ENCODE data around the gene DNAJC18.

DNA sequence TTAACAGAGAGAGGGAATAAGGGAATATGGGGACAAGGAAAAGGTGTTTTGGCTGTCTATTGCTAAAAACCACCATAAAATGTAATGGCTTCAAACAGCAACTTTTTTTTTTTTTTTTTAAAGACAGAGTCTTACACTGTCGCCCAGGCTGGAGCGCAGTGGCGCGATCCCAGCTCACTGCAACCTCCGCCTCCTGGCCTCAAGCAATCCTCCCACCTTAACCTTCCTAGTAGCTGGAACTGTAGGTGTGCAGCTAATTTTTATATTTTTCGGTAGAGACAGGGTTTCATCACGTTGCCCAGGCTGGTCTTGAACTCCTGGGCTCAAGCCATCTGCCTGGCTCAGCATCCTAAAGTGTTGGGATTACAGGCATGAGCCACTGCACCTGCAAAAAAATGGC lies 31.1 kb downstream of the DNAJC18 start:
- TF ChIP-seq POLR2A (IDR thresholded peaks at IDR 0.05) (no peak), CTCF (IDR thresholded peaks at IDR 0.05) (no peak)

Measured in tibial nerve (tissue), 3 donors.